GM12801 (cell line): Measurements from ENCODE around the gene TNFRSF1A.

Experiments
- TF ChIP-seq, protein P1 (sequence below): IDR thresholded peaks from one replicate; pipeline ENCODE4 v1.5.1; 2011; ENCODE audit warnings: control low read depth; ENCODE audit not compliant: insufficient read length; ENCODE audit errors: extremely low read depth

Gene TNFRSF1A

DNA sequence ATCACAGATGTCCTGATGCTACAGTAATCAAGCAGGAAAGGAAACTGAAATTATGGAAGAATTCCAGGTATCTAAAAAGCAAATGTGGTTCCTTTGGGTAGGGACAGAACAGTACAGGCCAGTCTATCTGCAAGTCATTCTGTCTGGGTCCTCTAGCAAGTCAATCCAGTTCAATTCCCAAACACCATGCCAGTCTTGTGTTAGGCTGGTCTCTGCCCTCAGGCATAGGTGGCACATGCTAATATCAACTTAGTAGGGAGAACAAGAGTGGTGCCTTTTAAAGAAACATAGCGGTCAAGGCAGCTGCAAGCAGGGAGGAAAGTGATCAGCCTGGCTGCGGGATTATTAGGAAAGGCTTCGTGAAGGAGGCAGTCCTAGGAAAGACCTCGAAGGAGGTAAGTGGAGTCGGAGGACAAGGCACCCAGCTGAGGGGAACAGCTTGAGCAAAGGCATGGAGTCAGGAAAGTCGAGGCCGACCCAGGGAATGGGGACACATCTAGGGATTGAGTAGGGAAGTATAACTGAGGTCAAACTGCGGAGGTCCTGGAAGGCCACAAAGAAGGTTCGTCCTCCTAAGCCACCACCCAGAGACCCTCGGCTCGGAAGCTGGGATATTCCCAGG, 35.2 kb downstream of the TNFRSF1A start:
- TF ChIP-seq, protein P1, sequence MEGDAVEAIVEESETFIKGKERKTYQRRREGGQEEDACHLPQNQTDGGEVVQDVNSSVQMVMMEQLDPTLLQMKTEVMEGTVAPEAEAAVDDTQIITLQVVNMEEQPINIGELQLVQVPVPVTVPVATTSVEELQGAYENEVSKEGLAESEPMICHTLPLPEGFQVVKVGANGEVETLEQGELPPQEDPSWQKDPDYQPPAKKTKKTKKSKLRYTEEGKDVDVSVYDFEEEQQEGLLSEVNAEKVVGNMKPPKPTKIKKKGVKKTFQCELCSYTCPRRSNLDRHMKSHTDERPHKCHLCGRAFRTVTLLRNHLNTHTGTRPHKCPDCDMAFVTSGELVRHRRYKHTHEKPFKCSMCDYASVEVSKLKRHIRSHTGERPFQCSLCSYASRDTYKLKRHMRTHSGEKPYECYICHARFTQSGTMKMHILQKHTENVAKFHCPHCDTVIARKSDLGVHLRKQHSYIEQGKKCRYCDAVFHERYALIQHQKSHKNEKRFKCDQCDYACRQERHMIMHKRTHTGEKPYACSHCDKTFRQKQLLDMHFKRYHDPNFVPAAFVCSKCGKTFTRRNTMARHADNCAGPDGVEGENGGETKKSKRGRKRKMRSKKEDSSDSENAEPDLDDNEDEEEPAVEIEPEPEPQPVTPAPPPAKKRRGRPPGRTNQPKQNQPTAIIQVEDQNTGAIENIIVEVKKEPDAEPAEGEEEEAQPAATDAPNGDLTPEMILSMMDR: no peak

GRCh38 chr12:6306151-6306550, 35.7 kb downstream of the TNFRSF1A start:
- TF ChIP-seq, protein P1: no peak

GRCh38 chr12:6303071-6303470, 38.8 kb downstream of the TNFRSF1A start:
- TF ChIP-seq, protein P1: no peak

DNA sequence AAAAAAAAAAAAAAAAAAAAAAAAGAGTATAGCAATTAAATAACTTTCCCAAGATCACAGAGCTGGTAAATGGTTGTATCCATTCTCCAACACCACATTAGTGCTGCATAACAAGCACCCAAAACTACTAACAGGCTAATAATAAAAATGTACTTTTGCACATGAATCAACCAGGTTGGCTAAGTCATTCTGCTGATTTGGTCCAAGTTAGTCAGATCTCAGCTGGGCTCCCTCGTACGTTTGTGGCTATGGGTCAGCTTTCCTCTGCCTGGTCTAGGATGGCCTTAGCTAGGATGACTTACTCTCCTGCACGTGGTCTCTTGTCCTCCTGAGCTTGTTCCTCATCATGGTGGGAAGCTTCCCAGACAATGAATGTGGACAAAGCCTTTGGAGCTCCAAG, 39.3 kb downstream of the TNFRSF1A start:
- TF ChIP-seq, protein P1: no peak

DNA sequence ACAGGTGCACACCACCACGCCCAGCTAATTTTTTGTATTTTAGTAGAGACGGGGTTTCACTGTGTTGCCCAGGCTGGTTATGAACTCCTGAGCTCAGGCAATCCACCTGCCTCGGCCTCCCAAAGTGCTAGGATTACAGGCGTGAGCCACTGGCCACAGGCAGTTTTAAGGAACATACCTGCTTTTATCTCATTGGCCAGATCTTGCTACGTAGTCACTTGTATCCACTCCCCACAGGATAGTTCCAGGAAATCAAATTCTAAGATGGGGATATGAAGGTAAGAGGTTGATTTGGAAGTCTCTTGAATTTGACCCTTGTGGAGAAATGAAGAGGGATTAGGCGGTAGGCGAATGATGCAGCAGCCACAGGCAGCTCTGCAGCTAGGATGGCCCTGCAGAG, 40.2 kb downstream of the TNFRSF1A start:
- TF ChIP-seq, protein P1: no peak

DNA sequence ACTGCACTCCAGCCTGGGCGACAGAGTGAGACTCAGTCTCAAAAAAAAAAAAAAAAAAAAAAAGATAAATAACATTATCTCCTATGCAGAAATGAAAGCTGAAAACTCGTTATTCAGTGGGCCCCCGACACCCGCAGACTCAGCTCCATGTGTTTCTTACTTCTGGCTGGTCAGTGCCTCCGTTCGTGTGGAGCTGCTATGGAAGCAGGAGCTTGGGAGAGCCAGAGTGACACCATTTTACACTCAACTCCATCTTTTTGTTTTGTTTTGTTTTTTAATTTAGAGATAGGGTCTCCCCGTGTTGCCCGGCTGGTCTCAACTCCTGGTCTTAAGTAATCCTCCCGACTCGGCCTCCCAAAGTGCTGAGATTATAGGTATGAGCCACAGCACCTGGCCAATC, 44.7 kb downstream of the TNFRSF1A start:
- TF ChIP-seq, protein P1: no peak

DNA sequence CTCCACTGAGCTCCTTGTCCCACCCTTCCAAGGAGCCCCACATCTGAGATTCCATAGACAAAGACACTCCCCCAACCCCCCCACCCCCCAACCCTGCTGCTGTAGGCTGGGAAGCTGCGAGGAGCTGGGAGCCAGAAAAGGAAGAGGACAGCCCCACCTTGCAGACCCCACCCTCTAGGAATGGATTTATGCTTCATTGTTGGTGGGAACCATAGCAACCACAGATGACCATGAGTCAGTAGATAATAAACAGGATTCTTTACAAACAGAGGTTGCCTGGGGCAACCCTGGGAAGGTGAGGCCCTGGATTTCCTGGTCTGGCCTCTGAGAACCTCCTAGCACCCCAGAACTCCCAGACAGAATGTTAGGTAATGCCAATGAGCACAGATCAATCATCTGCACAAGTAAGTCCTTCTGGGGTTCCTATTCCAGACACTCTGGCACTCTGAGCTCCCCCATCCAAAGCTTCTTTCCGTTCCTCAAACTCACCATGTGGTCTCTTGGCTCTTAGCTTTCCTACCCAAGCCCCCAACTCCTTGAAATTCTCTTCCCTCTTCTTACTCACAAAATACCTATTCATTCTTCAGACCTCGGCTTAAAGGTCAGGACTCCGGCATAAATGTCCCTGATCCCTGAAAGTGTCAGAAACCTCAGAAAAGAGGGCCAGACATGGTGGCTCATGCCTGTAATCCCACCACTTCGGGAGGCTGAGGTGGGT, 46.6 kb downstream of the TNFRSF1A start:
- TF ChIP-seq, protein P1: no peak
